EH (cell line): ENCODE data around the gene NLRP2B.
"Not testable (repeated sequence)": the region's sequence is repeated elsewhere in the genome, so short reads cannot be mapped to it uniquely, and the experiment has no call there.

Source experiments
- DNase-seq: peaks from one replicate; pipeline ENCODE4 v3.0.0-alpha.2; 2015; ENCODE audit warnings: low read depth

Gene NLRP2B

DNA sequence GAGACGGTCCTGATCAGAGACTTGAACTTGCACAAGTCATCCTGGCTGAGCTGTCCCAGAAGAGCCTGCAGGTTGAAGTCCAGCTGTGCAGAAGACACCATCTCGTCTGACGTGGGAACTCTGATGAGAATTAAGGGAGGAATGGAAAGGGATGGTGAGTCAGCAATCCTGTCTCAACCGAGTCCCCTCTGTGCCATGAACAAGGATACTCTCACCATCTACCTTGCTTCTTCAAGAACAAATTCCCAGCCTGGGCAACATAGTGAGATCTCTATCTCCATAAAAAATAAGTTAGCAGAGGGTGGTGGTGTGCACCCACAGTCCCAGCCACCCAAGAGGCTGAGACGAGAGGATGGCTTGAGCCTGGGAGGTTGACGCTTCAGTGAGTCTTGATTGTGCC lies at the start of gene NLRP2B:
TSS of gene NLRP2B (minus strand) at position 101 of the 400 bp plus-strand sequence.
- no peak for DNase-seq

DNA sequence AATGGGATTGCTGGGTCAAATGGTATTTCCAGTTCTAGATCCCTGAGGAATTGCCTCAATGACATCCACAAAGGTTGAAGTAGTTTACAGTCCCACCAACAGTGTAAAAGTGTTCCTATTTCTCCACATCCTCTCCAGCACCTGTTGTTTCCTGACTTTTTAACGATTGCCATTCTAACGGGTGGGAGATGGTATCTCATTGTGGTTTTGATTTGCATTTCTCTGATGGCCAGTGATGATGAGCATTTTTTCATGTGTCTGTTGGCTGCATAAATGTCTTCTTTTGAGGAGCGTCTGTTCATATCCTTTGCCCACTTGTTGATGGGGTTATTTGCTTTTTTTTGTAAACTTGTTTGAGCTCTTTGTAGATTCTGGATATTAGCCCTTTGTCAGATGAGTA lies 45.9 kb upstream of the NLRP2B start:
- not testable (repeated sequence) for DNase-seq

DNA sequence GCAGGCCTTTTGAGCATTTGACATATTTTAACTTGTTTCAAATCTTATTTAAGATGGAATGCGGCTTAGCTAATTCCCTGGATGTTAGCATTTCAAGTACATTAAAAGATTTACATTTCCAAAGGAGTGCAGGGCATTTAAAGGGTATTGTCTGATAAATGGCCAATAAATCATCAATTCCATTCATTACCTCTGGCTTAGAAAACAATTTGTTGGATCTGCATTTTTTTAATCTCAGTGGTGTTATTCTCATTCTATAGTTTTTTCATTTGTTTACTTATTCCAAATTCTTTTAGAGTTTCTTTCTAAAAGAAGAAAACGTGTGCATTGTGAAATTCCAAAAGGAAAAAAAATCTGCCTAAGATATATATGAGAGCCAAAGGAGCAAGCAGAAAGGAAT lies 1.3 kb upstream of the NLRP2B start:
- DNase-seq = no peak

DNA sequence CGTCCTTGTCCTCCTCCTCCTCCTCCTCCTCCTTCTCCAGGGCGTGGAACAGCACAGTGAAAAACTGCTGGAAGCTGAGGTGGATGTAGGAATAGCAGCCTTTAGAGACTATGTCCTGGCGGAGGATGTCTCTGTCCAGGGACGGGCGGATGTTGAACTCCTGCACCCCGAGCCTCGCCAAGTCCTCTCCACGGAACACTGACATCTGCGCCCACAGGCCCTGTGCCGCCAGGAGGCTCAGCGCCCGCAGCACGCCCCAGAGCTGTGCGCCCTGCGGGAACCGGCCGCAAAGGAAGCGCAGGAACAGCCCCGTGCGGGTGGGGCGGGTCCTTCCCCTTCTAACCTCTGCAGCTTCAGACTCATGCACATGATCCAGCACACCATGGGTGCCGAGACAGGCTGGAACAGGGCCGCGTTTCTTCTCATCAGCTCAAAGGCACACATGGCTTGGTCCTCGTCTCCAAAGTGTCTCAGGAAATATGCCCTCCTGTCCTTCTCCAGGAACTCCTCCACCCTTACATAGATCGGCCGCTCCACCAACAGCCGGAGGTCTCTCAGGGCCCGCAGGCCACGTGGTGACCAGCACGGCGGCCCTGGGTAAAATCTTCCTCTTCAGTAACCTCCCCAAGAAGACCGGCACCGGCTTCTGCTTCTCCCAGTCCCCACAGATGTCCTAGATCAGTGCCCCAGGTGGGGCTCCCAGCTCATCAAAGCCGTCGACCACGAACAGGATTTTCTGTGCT lies 1.2 kb downstream of the NLRP2B start:
- no peak for DNase-seq

DNA sequence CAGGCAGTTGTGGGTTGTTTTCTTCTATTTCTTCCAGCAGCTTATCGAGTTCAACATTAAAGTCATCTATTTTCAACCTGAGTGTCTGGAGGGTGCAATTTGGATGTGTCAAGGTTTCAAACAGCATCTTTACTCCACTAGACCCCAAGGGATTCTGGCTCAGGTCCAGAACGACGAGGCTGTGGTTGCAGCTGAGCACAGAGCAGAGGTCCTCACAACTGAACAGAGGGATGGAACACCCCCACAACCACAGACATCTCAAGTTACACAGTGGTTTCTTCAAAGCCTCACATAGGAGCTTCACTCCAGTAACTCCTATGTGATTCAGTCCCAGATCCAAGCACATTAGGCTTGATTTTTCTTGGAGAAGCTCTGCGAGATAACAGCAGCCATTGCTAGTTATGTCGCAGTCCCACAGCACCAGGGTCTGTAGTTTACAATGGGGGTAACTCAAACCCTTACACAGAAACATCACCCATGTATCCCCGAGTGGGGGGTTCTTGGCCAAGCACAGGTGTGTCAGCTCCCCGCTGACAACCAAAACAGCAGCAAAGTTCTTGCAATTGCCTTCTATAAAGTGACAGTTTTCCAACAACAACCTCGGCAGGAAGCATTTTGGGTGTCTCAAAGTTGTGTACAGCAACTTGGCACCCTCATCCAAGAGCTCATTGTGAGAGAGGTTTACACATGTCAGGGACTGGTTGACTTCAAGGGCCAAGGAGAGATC lies 2.8 kb downstream of the NLRP2B start:
- no peak for DNase-seq

DNA sequence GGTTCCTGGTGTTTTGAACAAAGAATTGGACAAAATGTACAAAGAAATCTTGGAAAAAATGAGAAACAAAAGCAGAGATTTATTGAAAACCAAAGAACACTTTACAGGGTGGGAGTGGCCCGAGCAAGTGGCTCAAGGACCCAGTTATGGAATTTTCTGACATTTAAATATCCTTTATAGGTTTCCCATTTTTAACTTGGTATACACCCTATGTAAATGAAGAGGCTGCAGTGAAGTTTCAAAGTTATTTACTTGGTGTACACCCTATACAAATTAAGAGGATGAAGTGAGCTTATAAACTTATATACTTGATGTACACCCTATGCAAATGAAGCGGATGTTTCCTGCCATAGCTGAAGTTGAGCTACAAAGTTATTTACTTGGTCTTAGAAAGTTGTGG lies 4.7 kb downstream of the NLRP2B start:
- no peak for DNase-seq

DNA sequence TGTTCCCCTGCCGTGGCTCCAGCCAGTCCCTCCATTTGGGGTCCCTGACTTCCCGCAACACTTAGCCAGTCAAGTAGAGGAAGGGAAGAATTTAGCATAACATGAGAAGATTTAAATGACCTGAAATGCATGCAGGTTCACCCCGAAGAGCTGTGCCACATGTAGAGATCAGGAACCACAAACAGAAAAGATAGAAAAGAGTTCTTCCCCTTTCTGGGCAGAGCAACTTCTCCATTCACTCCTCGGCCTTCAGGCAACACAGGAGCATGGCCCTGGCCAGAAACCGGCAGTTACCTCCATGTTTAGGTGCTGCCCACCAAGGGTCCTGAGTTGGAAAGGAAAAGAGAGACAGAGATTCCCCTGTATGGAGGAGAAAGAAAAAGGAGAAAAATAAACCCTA lies 5.2 kb downstream of the NLRP2B start:
- no peak for DNase-seq

DNA sequence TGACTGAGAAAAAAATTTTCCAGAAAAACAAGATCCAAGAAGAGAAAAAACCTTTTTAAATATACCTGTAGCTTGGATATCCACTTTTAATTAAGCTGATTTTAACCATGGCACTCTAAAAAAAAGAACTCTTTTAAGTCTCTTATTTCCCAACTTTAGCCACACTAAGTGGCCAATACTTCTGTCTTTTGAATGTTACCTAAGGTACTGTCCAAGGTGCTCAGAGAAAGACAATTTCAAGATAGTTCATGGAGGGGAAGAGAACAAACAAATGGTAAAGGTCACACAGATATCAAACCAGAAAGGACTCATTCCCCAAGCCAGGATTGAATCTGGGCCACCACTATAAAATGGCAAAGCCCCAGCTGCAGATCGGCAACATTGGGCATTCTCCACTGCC lies 10.1 kb downstream of the NLRP2B start:
- no peak for DNase-seq

DNA sequence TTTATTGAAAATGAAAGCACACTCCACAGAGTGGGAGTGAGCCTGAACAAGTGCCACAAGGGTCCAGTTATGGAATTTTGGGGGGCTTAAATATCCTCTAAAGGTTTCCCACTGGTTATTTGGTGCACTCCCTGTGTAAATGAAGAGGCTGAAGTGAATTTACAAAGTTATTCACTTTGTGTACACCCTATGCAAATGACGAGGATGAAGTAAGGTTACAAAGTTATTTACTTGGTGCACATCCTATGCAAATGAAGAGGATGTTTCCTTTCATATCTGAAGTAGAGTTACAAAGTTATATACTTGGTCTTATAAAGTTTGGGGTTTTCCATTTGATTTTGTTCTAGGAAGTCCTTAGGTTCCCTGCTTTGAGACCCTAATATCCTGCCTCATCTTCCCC lies 13.1 kb downstream of the NLRP2B start:
- no peak for DNase-seq

DNA sequence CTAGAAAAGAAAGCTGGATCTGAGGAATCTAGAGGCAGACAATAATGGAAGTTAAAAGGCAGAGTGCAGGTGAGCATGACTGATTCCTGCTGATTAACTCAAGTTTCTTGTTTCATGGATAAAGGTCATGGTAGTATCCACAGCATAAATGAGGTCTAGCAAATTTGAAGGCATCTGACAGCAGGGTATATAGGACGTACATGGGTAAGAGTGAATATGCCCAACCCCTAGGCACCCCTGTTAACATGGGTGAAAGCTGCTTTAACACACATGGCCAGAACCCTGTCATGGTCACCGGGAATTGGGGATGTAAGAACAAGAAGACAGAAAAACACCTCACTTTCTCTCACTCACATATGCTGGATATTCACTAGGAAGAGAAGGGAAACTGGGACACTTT lies 25.0 kb downstream of the NLRP2B start:
- DNase-seq = no peak

DNA sequence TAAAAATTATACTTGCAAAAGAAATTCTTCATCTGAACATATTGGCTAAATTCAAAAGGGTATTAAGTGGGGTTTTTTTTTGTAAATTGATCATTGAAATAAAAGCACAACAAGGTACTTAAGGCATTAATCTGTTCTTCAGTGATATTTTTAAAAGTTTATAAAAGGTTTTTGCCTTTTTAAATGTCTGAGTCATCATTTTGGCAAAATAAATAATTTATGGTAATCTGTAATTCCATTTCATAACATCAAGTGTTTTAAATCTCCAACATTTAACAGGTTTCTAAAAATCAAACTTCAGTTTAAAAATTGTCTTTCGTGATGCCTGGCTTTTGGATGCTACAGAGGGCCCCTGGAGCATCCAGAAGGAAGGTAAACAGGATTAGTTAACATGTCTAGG lies 27.4 kb downstream of the NLRP2B start:
- no peak for DNase-seq

DNA sequence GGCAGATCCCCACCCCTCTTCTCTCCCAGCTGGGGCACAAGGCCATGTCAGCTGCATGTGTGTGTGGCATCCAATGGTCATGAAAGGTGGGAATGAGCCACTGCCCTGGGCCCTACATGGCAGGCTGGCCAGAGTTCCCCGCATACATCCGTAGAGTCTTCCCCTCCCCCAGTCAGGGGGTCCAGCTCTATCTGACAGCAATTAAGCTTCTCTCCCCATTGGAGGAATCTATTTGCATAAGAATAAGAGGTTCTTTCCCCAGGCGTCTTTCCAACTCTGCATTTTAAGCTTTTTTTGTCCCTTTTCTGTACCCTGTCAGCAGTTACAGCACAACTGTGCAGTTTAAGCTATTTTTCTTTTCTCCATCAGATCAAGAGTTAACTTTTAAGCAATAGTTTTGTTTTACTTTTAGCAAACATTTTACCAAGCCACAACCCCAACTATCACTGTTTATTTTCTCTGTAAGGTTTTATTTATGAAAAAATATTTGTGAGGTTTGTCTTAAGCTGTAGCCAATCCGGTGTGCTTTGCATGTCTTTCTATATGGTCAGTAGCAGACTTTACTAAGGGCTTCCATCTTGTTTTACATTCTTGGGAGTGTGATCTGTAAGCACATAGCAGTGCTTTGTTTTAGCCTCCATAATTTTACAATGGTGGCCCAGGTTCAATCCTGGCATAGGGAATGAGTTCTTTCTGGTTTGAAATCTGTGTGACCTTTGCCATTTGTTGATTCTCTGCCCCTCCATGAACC lies 28.7 kb downstream of the NLRP2B start:
- no peak for DNase-seq

DNA sequence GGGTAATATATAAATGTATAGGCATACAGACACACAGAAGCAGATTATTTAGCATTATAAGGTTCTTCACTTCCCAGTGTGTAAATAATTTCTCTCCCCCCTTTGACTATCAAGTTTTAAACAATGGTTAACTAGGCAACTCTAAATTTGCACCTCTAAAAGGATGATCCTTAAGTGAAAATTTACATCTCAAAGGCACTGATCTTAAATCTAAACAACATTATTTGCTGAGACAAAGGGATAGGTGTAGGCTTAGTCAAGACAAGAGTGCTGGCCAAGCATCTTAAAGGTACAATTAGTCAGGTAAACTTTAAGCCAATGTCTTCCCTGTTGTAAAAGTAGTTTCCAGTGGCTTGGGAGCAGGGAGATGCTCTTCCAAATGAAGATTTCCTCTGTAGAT lies 33.0 kb downstream of the NLRP2B start:
- no peak for DNase-seq

DNA sequence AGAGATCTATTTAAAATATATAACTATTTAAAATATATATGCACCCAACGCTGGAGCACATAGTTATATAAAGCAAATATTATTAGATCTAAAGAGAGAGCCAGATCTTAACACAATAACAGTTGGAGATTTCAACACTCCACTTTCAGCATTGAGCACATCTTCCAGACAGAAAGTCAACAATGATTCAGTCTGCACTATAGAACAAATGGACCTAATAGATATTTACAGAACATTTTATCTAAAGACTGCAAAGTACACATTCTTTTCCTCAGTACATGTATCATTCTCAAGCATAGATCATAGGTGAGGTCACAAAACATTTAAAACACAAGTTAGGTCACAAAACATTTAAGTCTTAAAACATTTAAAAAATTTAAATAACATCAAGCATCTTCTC lies 36.4 kb downstream of the NLRP2B start:
- no peak for DNase-seq

DNA sequence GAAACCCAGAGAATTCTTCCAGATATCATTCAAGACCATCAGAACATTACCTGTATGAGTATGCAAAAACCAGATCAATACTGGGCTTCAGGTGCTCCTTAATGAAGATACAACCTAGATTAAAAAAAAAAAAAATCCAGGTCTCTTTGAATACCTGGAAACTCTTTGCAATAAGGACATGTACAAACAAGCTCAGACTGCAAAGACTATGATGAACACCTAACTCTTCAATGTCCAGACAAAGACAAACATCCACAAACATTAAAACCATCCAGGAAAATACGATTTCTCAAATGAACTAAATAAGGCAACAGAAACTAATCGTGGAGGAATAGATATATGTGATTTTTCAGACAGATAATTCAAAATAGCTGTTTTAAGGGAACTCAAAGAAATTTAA lies 38.7 kb downstream of the NLRP2B start:
- no peak for DNase-seq

DNA sequence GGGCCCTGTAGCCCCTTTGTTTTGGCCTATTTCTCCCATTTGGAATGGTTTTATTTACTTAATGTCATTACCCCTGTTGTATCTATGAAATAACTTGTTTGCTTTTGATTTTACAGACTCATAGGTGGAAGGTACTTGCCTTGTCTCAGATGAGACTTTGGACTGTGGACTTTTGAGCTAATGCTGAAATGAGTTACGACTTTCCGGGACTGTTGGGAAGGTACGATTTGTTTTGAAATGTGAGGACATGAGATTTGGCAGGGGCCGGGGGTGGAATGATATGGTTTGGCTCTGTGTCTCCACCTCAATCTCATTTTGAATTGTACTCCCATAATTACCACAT lies 39.4 kb downstream of the NLRP2B start:
- DNase-seq = no peak

DNA sequence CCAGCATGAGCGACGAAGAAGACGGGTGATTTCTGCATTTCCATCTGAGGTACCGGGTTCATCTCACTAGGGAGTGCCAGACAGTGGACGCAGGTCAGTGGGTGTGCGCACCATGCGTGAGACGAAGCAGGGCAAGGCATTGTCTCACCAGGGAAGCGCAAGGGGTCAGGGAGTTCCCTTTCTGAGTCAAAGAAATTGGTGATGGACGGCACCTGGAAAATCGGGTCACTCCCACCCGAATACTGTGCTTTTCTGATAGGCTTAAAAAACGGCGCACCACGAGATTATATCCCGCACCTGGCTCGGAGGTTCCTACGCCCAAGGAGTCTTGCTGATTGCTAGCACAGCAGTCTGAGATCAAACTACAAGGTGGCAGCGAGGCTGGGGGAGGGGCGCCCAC lies 50.6 kb downstream of the NLRP2B start:
- DNase-seq = not testable (repeated sequence)
